HFFc6 (cell line): Measurements from ENCODE around the gene KCNQ1. TPM values are rescaled to one million over a fixed set of nuclear protein-coding genes. Genes with fewer than 3 reads are reported as not detected.

Experiments
- DNase-seq: peaks from one replicate; pipeline ENCODE4 v3.0.0-alpha.2; 2018
- H3K27ac Mint-ChIP-seq: 2 replicates; pipeline ENCODE4 v1.8.0; 2020; ENCODE audit warnings: mild to moderate bottlenecking, mixed read lengths
- H3K27me3 Mint-ChIP-seq: 2 replicates; pipeline ENCODE4 v1.8.0; 2021; ENCODE audit warnings: mild to moderate bottlenecking, moderate library complexity, mixed read lengths; ENCODE audit not compliant: insufficient read depth
- H3K36me3 Mint-ChIP-seq: 2 replicates; pipeline ENCODE4 v1.8.0; 2021; ENCODE audit warnings: low read depth, mixed read lengths
- H3K4me1 Mint-ChIP-seq: 2 replicates; pipeline ENCODE4 v1.8.0; 2020; ENCODE audit warnings: low read depth, mixed read lengths
- H3K4me3 Mint-ChIP-seq: 2 replicates; pipeline ENCODE4 v1.8.0; 2020; ENCODE audit warnings: mild to moderate bottlenecking, moderate library complexity, mixed read lengths
- H3K9me3 Mint-ChIP-seq: 2 replicates; pipeline ENCODE4 v1.8.0; 2020; ENCODE audit warnings: mild to moderate bottlenecking, mixed read lengths
- total RNA-seq, 6 experiments: library from RNA; stranded (reverse); fragmentation: NEBNext Ultra II Directional; extraction: Animal tissue kit (Norgen Biotek cat#: 25700); gene quantifications; 2 replicates in 1 of 6; 3 replicates in 5 of 6; pipeline ENCODE4 v1.2.3, GENCODE V29; 2021
- TF ChIP-seq, protein P1 (sequence below): fragments of 200-600 bp; sonication (generic); IDR thresholded peaks from 2 replicates; pipeline ENCODE4 v1.5.0; 2021; ENCODE audit warnings: antibody characterized with exemption, mild to moderate bottlenecking

KCNQ1 gene
- total RNA-seq, 6 experiments from 2014 or later, result not detected

- H3K36me3 Mint-ChIP-seq, result no peaks in the 10 kb centered on the region
- TF ChIP-seq, protein P1, sequence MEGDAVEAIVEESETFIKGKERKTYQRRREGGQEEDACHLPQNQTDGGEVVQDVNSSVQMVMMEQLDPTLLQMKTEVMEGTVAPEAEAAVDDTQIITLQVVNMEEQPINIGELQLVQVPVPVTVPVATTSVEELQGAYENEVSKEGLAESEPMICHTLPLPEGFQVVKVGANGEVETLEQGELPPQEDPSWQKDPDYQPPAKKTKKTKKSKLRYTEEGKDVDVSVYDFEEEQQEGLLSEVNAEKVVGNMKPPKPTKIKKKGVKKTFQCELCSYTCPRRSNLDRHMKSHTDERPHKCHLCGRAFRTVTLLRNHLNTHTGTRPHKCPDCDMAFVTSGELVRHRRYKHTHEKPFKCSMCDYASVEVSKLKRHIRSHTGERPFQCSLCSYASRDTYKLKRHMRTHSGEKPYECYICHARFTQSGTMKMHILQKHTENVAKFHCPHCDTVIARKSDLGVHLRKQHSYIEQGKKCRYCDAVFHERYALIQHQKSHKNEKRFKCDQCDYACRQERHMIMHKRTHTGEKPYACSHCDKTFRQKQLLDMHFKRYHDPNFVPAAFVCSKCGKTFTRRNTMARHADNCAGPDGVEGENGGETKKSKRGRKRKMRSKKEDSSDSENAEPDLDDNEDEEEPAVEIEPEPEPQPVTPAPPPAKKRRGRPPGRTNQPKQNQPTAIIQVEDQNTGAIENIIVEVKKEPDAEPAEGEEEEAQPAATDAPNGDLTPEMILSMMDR, result no peak
- no peaks in the 10 kb centered on the region for H3K9me3 Mint-ChIP-seq
- H3K27ac Mint-ChIP-seq, result no peak overlapping the region
- peaks cover 14% of the 10 kb centered on the region for H3K27me3 Mint-ChIP-seq
- no peak overlapping the region for H3K4me3 Mint-ChIP-seq
- no peak for DNase-seq
- no peaks in the 10 kb centered on the region for H3K4me1 Mint-ChIP-seq
Measured at GRCh38 chr11:2564008-2564530, 119.3 kb downstream of the KCNQ1 start.

DNA sequence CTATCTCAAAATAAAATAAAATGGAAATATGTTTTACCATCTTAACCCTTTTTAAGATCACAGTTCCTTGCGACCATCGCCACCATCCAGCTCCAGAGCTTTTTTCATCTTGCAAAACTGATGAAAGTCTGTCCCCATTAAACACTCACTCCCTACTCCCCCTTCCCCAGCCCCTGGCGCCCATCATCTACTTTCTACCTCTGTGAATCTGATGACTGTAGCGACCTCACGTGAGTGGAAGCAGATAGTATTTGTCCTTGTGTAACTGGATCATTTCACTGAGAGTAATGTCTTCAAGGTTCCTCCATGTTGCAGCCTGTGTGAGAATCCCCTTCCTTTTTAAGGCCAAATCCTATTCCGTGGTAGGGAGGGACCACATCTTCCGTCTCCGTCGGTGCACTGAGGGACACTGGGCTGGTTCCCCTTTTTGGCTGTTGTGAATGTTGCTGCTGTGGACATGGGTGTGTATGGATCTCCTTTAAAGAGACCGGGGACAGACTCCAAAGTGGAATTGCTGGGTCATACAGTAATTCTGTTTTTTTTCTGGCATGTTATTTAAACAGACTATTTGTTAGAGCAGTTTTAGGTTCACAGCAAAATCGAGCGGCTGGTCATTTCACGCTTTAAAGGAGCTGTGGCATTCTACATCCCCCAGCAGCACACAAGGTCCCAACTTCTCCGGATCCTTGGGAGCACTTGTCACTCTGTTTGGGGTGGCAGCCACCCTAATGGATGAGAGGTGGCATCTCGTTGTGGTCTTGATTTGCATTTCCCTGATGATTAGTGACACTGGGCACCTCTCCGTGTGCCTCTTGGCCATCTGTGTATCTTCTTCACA is 120.0 kb downstream of the KCNQ1 start:
- DNase-seq, result no peak
- no peaks in the 10 kb centered on the region for H3K36me3 Mint-ChIP-seq
- no peak overlapping the region for H3K4me3 Mint-ChIP-seq
- H3K27ac Mint-ChIP-seq, result no peak overlapping the region
- TF ChIP-seq, protein P1, result no peak
- no peaks in the 10 kb centered on the region for H3K4me1 Mint-ChIP-seq
- H3K9me3 Mint-ChIP-seq, result no peaks in the 10 kb centered on the region
- peaks cover 15% of the 10 kb centered on the region for H3K27me3 Mint-ChIP-seq

GRCh38 chr11:2565447-2566222 is 120.8 kb downstream of the KCNQ1 start:
- Mint-ChIP-seq H3K27ac (no peak overlapping the region), H3K4me1 (no peaks in the 10 kb centered on the region), H3K4me3 (no peak overlapping the region), H3K27me3 (peaks cover 15% of the 10 kb centered on the region), H3K36me3 (no peaks in the 10 kb centered on the region), H3K9me3 (no peaks in the 10 kb centered on the region)
- DNase-seq, result no peak
- TF ChIP-seq, protein P1, result no peak

DNA sequence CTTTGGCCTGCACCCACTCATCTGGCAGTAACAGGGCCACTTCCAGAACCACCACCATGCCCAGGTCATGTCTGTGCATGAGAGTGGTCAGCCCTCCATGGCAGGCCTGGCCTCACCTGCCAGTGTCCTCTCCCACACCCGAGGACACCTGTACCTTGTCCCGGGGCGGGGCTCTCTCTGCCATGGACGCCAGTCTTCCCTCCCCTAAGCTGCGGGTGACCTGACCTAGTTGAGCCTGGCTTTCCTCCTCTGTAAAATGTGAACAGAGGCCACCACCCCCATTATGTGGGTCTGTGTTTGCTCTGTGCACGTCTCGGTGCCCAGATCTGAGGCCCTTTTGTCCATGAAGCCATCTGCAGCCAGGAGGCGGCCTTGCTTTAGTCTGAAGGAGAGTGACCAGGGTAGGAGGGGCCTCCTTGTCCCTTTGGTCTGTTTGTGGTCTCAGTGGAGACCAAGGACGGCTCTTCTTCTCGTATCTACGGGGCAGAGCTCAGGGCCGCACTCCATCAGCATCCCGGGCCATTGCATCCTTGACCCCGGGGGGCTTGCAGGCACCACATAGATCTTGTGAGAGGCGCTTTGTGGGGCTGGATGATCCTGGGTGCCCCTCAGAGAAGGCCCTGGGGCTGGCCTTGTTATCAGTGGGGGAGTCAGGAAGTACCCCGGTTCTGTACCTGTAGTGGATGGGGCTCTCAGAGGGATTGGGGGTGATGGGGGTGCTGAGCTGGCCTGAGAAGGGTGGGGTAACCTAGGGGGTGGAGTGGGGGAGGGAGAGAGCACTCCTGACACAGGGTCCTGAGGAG is 121.6 kb downstream of the KCNQ1 start:
- DNase-seq, result no peak
- Mint-ChIP-seq H3K27ac (no peak overlapping the region), H3K4me1 (no peaks in the 10 kb centered on the region)

More for the DNA sequence above, 121.6 kb downstream of the KCNQ1 start:
- TF ChIP-seq, protein P1, result no peak
- Mint-ChIP-seq H3K9me3 (no peaks in the 10 kb centered on the region), H3K4me3 (no peak overlapping the region), H3K36me3 (no peaks in the 10 kb centered on the region), H3K27me3 (peaks cover 15% of the 10 kb centered on the region)
